Measurements from ENCODE around the gene LRRC8E.

The LRRC8E gene

DNA sequence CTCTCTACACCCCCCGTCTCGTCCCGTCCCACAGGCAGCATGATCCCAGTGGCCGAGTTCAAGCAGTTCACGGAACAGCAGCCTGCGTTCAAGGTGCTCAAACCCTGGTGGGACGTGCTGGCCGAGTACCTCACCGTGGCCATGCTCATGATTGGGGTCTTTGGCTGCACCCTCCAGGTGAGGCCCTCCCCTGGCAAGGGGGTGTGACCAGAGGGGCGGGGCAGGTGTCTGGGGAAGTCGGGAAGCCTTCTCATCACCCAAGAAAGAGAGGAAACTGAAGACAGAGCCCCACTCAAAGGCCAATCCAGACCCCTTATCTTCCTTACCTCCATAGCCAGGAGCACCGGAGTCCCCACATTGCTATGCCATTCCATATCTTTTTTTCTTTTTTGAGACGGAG, 7.3 kb downstream of the LRRC8E start:
- H3K27me3 ChIP-seq (ENCODE audit: control insufficient read depth in 1 of 2, insufficient read depth in 2 of 2, low read length in 2 of 2), result peaks cover 2 to 12% of the 10 kb centered on the region in 2 donors
- H3K9me3 ChIP-seq (ENCODE audit: control insufficient read depth in 2 of 2, low read length in 2 of 2), result no peaks in the 10 kb centered on the region
- no peak overlapping the region for H3K9ac ChIP-seq (ENCODE audit: low read length in 2 of 2)
- no peaks in the 10 kb centered on the region for H3K36me3 ChIP-seq (ENCODE audit: control insufficient read depth in 2 of 2, insufficient read depth in 2 of 2, low read length in 2 of 2)
- no peak overlapping the region for H3K27ac ChIP-seq (ENCODE audit: low read length)
- no peak overlapping the region for H3K4me3 ChIP-seq (ENCODE audit: low read length in 2 of 2)
- H3K4me1 ChIP-seq (ENCODE audit: control insufficient read depth, insufficient read depth, low read length), result no peaks in the 10 kb centered on the region

DNA sequence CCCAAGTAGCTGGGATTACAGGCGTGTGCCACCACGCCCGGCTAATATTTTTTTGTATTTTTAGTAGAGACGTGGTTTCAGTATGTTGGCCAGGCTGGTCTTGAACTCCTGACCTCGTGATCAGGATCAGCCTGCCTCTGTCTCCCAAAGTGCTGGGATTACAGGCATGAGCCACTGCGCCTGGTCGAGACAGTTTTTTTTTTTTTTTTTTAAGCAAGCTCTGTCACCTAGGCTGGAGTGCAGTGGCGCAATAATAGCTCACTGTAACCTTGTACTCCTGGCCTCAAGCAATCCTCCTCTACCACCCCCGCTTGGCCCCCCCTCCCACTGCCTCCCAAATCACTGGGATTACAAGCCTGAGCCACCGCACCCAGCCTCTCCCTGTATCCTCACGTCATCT, 9.0 kb downstream of the LRRC8E start:
- no peaks in the 10 kb centered on the region for H3K9me3 ChIP-seq (ENCODE audit: control insufficient read depth in 2 of 2, low read length in 2 of 2)
- no peaks in the 10 kb centered on the region for H3K36me3 ChIP-seq (ENCODE audit: control insufficient read depth in 2 of 2, insufficient read depth in 2 of 2, low read length in 2 of 2)
- H3K4me1 ChIP-seq (ENCODE audit: control insufficient read depth, insufficient read depth, low read length), result no peaks in the 10 kb centered on the region
- H3K9ac ChIP-seq (ENCODE audit: low read length in 2 of 2), result no peak overlapping the region
- no peak overlapping the region for H3K4me3 ChIP-seq (ENCODE audit: low read length in 2 of 2)
- no peak overlapping the region for H3K27ac ChIP-seq (ENCODE audit: low read length)
- H3K27me3 ChIP-seq (ENCODE audit: control insufficient read depth in 1 of 2, insufficient read depth in 2 of 2, low read length in 2 of 2), result peaks cover 2 to 12% of the 10 kb centered on the region in 2 donors

- no peak overlapping the region for H3K9ac ChIP-seq (ENCODE audit: low read length in 2 of 2)
- H3K9me3 ChIP-seq (ENCODE audit: control insufficient read depth in 2 of 2, low read length in 2 of 2), result no peaks in the 10 kb centered on the region
- no peak overlapping the region for H3K27ac ChIP-seq (ENCODE audit: low read length)
- no peak overlapping the region for H3K4me3 ChIP-seq (ENCODE audit: low read length in 2 of 2)
- H3K27me3 ChIP-seq (ENCODE audit: control insufficient read depth in 1 of 2, insufficient read depth in 2 of 2, low read length in 2 of 2), result peaks cover 2 to 8% of the 10 kb centered on the region in 2 donors
- peaks cover 7% of the 10 kb centered on the region for H3K4me1 ChIP-seq (ENCODE audit: control insufficient read depth, insufficient read depth, low read length)
- no peaks in the 10 kb centered on the region for H3K36me3 ChIP-seq (ENCODE audit: control insufficient read depth in 2 of 2, insufficient read depth in 2 of 2, low read length in 2 of 2)
These were observed 10.7 kb downstream of the LRRC8E start for GRCh38 chr19:7898967-7899366.

- Histone ChIP-seq H3K36me3 (ENCODE audit: control insufficient read depth in 2 of 2, insufficient read depth in 2 of 2, low read length in 2 of 2) (no peaks in the 10 kb centered on the region), H3K9ac (ENCODE audit: low read length in 2 of 2) (no peak overlapping the region), H3K27ac (ENCODE audit: low read length) (no peak overlapping the region), H3K4me1 (ENCODE audit: control insufficient read depth, insufficient read depth, low read length) (peaks cover 15% of the 10 kb centered on the region), H3K9me3 (ENCODE audit: control insufficient read depth in 2 of 2, low read length in 2 of 2) (no peaks in the 10 kb centered on the region), H3K27me3 (ENCODE audit: control insufficient read depth in 1 of 2, insufficient read depth in 2 of 2, low read length in 2 of 2) (peaks cover 0 to 4% of the 10 kb centered on the region in 2 donors), H3K4me3 (ENCODE audit: low read length in 2 of 2) (no peak overlapping the region)
These were observed 11.6 kb downstream of the LRRC8E start for GRCh38 chr19:7899751-7900378.

DNA sequence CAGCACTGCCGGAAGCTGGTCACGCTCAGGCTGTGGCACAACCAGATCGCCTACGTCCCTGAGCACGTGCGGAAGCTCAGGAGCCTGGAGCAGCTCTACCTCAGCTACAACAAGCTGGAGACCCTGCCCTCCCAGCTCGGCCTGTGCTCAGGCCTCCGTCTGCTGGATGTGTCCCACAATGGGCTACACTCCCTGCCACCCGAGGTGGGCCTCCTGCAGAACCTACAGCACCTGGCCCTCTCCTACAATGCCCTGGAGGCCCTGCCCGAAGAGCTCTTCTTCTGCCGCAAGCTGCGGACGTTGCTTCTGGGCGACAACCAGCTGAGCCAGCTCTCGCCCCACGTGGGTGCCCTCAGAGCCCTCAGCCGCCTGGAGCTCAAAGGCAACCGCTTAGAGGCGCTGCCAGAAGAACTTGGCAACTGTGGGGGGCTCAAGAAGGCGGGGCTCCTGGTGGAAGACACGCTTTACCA, 12.1 kb downstream of the LRRC8E start:
- H3K4me3 ChIP-seq (ENCODE audit: low read length in 2 of 2), result no peak overlapping the region
- no peak overlapping the region for H3K9ac ChIP-seq (ENCODE audit: low read length in 2 of 2)
- no peaks in the 10 kb centered on the region for H3K9me3 ChIP-seq (ENCODE audit: control insufficient read depth in 2 of 2, low read length in 2 of 2)
- H3K27me3 ChIP-seq (ENCODE audit: control insufficient read depth in 1 of 2, insufficient read depth in 2 of 2, low read length in 2 of 2), result peaks cover 0 to 2% of the 10 kb centered on the region in 2 donors
- no peaks in the 10 kb centered on the region for H3K36me3 ChIP-seq (ENCODE audit: control insufficient read depth in 2 of 2, insufficient read depth in 2 of 2, low read length in 2 of 2)
- no peak overlapping the region for H3K27ac ChIP-seq (ENCODE audit: low read length)
- peaks cover 20% of the 10 kb centered on the region for H3K4me1 ChIP-seq (ENCODE audit: control insufficient read depth, insufficient read depth, low read length)

DNA sequence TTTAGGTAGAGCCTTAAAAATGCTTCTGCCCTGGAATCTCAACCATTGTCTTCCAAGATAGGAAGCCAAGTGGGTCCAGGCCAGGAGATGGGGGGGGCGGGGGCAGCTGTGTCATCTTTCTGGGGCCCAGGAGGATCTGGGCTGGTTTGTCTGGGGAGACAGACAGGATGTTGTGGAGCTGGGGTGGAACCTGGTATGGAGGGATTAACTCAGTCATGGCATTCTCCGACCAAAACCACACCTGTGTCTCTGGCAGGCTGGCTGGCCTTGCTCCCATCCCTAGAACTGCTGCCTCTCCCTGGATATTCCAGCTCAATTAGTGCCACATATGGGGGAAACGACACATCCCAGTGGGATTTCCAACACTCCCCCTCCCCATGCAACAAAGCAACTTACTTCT, 12.6 kb downstream of the LRRC8E start:
- Histone ChIP-seq H3K27ac (ENCODE audit: low read length) (no peak overlapping the region), H3K9me3 (ENCODE audit: control insufficient read depth in 2 of 2, low read length in 2 of 2) (no peaks in the 10 kb centered on the region), H3K27me3 (ENCODE audit: control insufficient read depth in 1 of 2, insufficient read depth in 2 of 2, low read length in 2 of 2) (no peaks in the 10 kb centered on the region), H3K4me3 (ENCODE audit: low read length in 2 of 2) (no peak overlapping the region), H3K4me1 (ENCODE audit: control insufficient read depth, insufficient read depth, low read length) (peaks cover 25% of the 10 kb centered on the region), H3K36me3 (ENCODE audit: control insufficient read depth in 2 of 2, insufficient read depth in 2 of 2, low read length in 2 of 2) (peaks cover 0 to 2% of the 10 kb centered on the region in 2 donors), H3K9ac (ENCODE audit: low read length in 2 of 2) (no peak overlapping the region)

DNA sequence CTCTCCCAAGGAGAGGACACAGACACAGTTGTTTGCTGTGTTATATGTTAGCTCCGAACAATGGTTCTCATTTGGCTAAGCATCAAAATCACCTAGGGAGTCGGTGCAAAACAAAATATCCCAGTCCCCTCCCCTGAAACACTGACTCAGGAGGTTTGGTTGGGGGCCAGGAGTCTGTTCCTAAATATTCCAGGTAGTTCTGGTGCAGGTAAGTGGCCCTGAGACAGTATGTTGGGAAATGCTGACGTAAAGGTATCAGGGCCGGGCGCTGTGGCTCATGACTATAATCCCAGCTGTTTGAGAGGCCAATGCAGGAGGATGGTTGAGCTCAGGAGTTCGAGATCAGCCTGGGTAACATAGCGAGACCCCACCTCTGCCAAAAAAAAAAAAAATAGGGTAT, 13.0 kb downstream of the LRRC8E start:
- H3K27me3 ChIP-seq (ENCODE audit: control insufficient read depth in 1 of 2, insufficient read depth in 2 of 2, low read length in 2 of 2), result no peaks in the 10 kb centered on the region
- H3K27ac ChIP-seq (ENCODE audit: low read length), result no peak overlapping the region
- no peak overlapping the region for H3K4me3 ChIP-seq (ENCODE audit: low read length in 2 of 2)
- no peaks in the 10 kb centered on the region for H3K9me3 ChIP-seq (ENCODE audit: control insufficient read depth in 2 of 2, low read length in 2 of 2)
- H3K4me1 ChIP-seq (ENCODE audit: control insufficient read depth, insufficient read depth, low read length), result peaks cover 27% of the 10 kb centered on the region
- peaks cover 2 to 4% of the 10 kb centered on the region in 2 donors for H3K36me3 ChIP-seq (ENCODE audit: control insufficient read depth in 2 of 2, insufficient read depth in 2 of 2, low read length in 2 of 2)
- no peak overlapping the region for H3K9ac ChIP-seq (ENCODE audit: low read length in 2 of 2)

- peak overlapping the region; percentile 67 to 88 for H3K4me3 ChIP-seq (ENCODE audit: low read length in 2 of 2)
- peaks cover 4% of the 10 kb centered on the region in 2 donors for H3K36me3 ChIP-seq (ENCODE audit: control insufficient read depth in 2 of 2, insufficient read depth in 2 of 2, low read length in 2 of 2)
- no peaks in the 10 kb centered on the region for H3K9me3 ChIP-seq (ENCODE audit: control insufficient read depth in 2 of 2, low read length in 2 of 2)
- peak overlapping the region; percentile 21 to 67 for H3K9ac ChIP-seq (ENCODE audit: low read length in 2 of 2)
- H3K4me1 ChIP-seq (ENCODE audit: control insufficient read depth, insufficient read depth, low read length), result peaks cover 34% of the 10 kb centered on the region
- H3K27ac ChIP-seq (ENCODE audit: low read length), result peak overlapping the region; percentile 64
- no peaks in the 10 kb centered on the region for H3K27me3 ChIP-seq (ENCODE audit: control insufficient read depth in 1 of 2, insufficient read depth in 2 of 2, low read length in 2 of 2)
These were observed 14.5 kb downstream of the LRRC8E start for GRCh38 chr19:7902796-7903243.

DNA sequence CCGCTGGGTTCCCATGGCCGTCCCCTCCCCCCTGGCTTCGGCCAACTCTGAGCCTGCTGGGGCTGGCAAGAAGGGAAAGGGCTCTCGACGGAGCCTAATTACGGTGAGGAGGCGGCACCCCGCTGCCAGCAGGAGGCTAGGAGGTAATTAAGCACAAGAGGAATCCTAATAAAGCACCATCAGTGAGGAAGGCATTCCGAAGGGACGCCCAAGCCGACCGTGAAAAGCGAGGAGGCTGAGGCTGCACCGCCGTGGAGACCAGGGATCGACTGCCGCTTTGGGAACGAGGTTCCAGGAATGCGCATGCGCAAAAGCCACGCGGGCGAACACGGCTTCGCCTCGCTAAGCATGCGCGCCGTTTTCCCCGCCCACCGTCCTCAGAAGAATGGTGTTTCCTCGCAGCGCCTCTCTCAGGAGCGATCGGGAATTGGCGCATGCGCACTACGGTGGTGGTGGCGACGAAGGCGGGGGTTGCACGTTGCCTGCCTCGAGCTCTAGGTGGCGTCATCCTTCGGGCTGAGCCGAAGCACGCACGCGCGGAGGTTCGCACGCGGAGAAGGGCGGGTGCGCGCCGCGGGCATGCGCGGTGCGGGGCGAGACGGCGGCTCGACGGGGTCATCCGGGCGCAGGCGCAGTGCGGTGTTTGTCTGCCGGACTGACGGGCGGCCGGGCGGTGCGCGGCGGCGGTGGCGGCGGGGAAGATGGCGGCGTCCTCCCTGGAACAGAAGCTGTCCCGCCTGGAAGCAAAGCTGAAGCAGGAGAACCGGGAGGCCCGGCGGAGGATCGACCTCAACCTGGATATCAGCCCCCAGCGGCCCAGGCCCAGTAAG, 15.1 kb downstream of the LRRC8E start, which contains the start of gene MAP2K7:
MAP2K7 (plus strand) TSS at position 634 of the 830 bp plus-strand sequence; CDS start at position 702, 68 bp downstream.
- no peaks in the 10 kb centered on the region for H3K27me3 ChIP-seq (ENCODE audit: control insufficient read depth in 1 of 2, insufficient read depth in 2 of 2, low read length in 2 of 2)
- H3K36me3 ChIP-seq (ENCODE audit: control insufficient read depth in 2 of 2, insufficient read depth in 2 of 2, low read length in 2 of 2), result peaks cover 4% of the 10 kb centered on the region in 2 donors
- peak within 1 kb of the TSS; percentile 67 to 88 for H3K4me3 ChIP-seq (ENCODE audit: low read length in 2 of 2)
- peak within 1 kb of the TSS; percentile 64 for H3K27ac ChIP-seq (ENCODE audit: low read length)
- H3K4me1 ChIP-seq (ENCODE audit: control insufficient read depth, insufficient read depth, low read length), result peaks cover 39% of the 10 kb centered on the region
- no peaks in the 10 kb centered on the region for H3K9me3 ChIP-seq (ENCODE audit: control insufficient read depth in 2 of 2, low read length in 2 of 2)
- H3K9ac ChIP-seq (ENCODE audit: low read length in 2 of 2), result peak within 1 kb of the TSS; percentile 80 to 81

- Histone ChIP-seq H3K36me3 (ENCODE audit: control insufficient read depth in 2 of 2, insufficient read depth in 2 of 2, low read length in 2 of 2) (peaks cover 4% of the 10 kb centered on the region in 2 donors), H3K4me1 (ENCODE audit: control insufficient read depth, insufficient read depth, low read length) (peaks cover 39% of the 10 kb centered on the region), H3K4me3 (ENCODE audit: low read length in 2 of 2) (peak overlapping the region; percentile 58 to 88), H3K9ac (ENCODE audit: low read length in 2 of 2) (peak overlapping the region; percentile 80 to 81), H3K27me3 (ENCODE audit: control insufficient read depth in 1 of 2, insufficient read depth in 2 of 2, low read length in 2 of 2) (no peaks in the 10 kb centered on the region), H3K9me3 (ENCODE audit: control insufficient read depth in 2 of 2, low read length in 2 of 2) (no peaks in the 10 kb centered on the region), H3K27ac (ENCODE audit: low read length) (no peak overlapping the region)
These were observed 16.0 kb downstream of the LRRC8E start for GRCh38 chr19:7904074-7905020.
